Measurements from ENCODE around the gene PIM3.

PIM3 gene

DNA sequence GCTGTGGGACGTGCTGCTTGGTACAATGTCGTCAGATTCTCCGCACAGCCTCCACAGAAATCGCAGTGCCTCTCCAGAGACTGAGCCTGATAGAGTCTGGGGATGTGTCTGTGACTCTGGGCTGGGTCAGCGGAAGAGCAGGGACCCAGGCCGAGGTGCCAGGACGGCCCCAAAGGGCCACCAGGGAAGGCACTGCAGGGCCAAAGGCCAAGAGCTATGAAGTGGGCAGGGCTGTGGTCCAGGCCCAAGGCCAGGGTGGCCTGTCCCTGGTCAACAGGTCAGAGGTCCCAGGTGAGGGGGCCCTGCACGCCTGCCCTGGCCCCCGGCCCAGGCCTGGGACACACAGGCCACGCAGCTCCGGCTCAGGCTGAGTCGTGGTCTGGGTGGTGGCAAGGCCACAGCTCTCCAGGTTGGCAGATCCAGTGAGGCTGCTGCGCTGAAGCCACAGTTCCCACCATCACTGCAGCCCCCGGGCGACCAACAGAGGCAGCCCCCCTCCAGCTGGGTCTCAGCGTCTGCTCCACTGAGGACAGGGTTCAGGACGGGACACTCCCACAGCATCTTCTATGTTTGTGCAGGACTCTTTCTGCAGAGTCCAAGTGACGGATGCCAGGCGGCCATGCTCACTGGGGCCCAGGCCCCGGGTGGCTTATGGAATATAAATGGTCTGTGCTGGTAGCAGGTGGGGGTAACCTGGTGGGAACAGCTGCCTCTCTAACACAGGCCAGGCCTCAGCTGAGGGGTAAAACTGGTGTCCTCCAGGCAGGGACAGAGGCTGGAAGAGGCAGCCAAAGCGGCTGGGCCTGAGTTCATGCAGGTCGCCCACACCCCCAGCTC lies 4.8 kb upstream of the PIM3 start:
- DNase-seq (ENCODE audit: low read depth in 2 of 2) = no peak

GRCh38 chr22:49956418-49956770 lies 4.2 kb upstream of the PIM3 start:
- no peak for DNase-seq (ENCODE audit: low read depth in 2 of 2)

- DNase-seq (ENCODE audit: low read depth in 2 of 2) = no peak
Measured at GRCh38 chr22:49956914-49957825, 3.4 kb upstream of the PIM3 start.

- DNase-seq (ENCODE audit: low read depth in 2 of 2) = no peak
Measured at GRCh38 chr22:49957826-49958365, 2.7 kb upstream of the PIM3 start.

- no peak for DNase-seq (ENCODE audit: low read depth in 2 of 2)
Measured at GRCh38 chr22:49958366-49958921, 2.1 kb upstream of the PIM3 start.

- no peak for DNase-seq (ENCODE audit: low read depth in 2 of 2)
Measured at GRCh38 chr22:49958931-49959781, 1.4 kb upstream of the PIM3 start.

DNA sequence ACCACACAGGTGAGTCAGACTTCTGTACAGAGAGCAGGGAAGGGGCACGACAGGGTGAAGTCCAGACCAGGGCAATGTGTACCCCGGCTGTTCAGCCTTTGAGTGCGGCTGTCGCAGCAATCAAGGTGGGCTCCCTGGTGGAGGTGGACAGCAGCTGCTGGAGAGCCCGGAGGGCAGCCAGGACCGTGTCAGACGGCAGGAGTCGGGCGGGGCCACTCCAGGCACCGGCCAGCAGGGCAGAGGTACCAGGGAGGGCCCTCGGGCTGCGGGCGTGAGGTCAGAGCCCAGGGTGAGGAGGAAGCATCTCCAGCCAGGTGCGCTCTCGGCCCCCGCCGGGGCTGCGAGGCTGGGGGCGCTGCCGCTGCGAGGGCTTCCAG lies 802 bp upstream of the PIM3 start:
- no peak for DNase-seq (ENCODE audit: low read depth in 2 of 2)

DNA sequence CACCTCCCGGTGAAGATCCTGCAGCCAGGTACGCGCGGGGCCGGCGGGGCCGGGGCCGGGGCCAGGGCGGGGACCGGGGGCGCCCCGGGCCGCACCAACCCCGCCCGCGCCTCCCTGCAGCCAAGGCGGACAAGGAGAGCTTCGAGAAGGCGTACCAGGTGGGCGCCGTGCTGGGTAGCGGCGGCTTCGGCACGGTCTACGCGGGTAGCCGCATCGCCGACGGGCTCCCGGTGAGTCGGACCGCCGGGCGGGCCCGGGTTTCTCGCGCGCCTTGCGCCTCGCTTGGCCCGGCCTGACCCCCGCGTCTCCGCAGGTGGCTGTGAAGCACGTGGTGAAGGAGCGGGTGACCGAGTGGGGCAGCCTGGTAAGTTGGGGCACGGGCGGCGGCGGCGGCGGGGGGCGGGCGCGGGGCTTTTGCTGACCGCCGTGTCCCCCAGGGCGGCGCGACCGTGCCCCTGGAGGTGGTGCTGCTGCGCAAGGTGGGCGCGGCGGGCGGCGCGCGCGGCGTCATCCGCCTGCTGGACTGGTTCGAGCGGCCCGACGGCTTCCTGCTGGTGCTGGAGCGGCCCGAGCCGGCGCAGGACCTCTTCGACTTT lies 531 bp downstream of the PIM3 start:
- DNase-seq (ENCODE audit: low read depth in 2 of 2) = no peak

GRCh38 chr22:49961601-49962011 lies 1.0 kb downstream of the PIM3 start:
- DNase-seq (ENCODE audit: low read depth in 2 of 2) = no peak

GRCh38 chr22:49962012-49962750 lies 1.6 kb downstream of the PIM3 start:
- DNase-seq (ENCODE audit: low read depth in 2 of 2) = peak; percentile 83 to 86

- DNase-seq (ENCODE audit: low read depth in 2 of 2) = no peak
Measured at GRCh38 chr22:49962751-49963646, 2.4 kb downstream of the PIM3 start.

DNA sequence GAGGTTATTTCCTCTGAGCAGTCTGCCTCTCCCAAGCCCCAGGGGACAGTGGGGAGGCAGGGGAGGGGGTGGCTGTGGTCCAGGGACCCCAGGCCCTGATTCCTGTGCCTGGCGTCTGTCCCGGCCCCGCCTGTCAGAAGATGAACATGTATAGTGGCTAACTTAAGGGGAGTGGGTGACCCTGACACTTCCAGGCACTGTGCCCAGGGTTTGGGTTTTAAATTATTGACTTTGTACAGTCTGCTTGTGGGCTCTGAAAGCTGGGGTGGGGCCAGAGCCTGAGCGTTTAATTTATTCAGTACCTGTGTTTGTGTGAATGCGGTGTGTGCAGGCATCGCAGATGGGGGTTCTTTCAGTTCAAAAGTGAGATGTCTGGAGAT lies 3.1 kb downstream of the PIM3 start:
- no peak for DNase-seq (ENCODE audit: low read depth in 2 of 2)

DNA sequence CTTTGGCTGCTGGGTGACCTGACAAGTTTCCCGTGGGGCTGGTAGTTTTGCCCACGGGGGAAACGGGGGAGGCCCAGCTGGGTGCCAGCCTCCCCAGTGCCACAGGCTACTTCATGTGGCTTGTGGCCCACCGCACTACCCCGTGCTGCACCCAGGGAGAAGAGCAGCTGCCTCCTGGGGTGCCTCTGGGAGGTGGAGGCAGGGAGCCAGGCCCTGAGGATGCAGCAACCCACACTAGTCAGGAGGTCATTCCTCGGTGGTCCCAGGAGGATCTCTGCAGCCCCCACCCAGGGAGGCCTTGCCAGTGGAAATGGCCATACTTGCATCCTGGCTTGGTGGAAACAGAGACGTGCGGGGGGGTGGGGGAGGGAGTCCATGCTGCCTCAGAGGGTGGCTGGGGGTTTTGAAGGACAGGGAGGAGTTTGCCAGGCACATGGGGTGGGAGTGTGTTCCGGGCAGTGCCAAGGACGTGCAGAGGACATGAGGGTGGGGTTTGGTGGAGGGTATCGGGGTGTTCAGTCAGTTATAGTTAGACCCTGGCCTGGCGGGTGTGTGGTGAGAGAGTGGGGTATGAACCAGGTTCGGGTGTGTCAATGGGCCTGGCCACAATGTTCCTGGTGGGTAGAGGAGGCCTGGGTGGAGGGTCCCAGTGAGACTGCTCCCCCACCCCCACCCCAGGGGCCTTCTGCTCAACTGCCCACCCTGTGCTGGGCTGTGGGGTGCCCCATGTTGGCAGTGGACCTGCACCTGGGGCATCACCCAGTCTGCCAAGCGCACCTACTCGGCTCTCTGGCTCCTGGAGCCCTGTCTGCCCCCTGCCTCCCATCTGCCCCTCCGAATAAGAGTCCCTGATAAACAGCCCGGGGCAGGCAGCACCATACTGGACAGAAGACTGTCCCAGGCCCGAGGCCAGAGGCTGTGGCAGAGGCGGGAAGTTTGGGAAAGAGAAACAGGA lies 3.8 kb downstream of the PIM3 start:
- DNase-seq (ENCODE audit: low read depth in 2 of 2) = no peak

DNA sequence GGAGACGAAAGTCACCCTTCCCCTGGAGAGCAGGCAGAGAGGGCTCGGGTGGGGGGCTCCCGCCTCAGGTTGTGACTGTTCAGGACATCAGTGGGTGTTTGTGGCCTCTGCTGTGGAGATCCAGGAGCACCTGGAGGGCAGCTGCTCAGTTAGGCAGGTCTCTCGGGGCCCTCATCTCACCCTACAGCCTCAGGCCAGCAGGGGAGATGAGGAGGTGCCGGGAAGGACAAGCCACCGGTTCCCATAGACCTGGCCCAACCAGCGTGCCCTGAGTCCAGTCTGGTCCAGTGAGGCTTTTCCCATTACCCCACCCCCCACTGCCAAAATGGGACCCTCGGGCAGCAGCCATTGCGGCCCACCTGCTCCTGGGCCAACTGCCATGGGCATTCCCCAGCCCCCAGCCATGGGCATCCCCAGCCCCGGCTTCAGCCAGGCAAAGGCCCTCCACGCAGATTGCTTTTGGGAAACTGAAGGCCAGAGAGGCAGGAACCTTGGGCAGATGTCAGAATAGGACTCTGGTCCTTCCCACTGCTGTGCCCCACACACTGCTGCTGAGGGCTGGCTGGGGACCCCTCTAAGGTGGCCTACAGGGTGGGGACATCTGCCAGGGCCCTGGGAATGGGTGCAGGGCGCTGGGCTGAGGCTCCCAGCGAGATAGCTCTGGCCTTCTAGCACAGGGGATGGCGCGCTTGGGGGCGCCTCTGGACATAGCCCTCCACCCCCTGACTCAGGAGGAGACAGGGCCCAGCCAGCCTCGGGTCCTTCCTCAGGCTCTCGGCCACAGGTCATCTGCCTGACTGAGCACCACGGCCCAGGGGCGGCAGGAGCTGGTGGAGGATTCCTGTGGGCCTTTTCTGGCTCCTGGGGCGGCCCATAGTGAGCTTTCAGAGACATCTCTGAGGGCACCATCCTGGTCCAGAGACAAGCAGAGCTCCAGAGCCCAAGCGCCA lies 4.8 kb downstream of the PIM3 start:
- no peak for DNase-seq (ENCODE audit: low read depth in 2 of 2)

DNA sequence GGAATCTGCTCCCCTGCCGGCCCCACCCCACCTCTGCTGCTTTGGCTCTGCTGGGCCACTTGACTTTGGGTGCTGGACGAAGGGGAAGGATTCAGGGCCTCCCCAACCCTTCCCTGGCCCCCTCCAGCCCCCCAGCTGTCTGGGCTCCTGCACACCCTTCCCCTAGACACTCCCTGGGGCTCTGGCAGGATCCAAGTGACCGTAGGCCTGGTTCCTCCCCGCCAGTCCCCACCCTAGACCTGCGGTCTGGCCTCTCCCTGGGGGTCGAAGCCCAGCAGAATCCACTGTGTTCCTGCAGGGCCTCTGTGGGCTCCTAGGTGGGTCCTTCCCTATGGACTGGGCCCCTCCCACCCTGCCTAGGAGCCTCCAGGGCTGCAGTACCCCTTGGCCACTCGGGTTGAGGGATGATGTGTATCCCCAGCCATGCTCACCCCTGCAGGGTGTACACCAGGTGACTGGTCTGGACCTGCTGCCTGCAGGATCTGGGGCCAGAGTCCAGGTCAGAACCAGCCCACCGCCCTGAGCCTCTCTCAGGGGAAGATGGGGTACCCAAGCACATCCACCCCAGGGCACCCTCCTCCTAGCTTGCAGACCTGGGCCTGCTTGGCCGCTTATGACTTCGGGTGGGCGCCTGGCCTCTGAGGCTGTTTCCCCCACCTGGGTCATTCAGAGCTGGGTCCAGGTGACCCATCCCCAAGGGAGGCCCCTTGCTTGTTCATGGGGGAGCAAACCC lies 5.6 kb downstream of the PIM3 start:
- DNase-seq (ENCODE audit: low read depth in 2 of 2) = no peak
